Adipocyte (in vitro differentiated cells): ENCODE data around the gene RBM4.

Experiments
- DNase-seq: peaks from one replicate; pipeline ENCODE4 v3.0.0-alpha.2; 2015; ENCODE audit warnings: low read depth
- H3K27me3 ChIP-seq: replicated peaks from 2 replicates; pipeline ENCODE4 v1.7.0; 2013; ENCODE audit warnings: mild to moderate bottlenecking, low read length, moderate library complexity; ENCODE audit not compliant: control insufficient read depth, insufficient read depth
- H3K36me3 ChIP-seq: 2 replicates; pipeline ENCODE4 v1.7.0; 2013; ENCODE audit warnings: low read length, mild to moderate bottlenecking, moderate library complexity; ENCODE audit not compliant: control insufficient read depth, insufficient read depth, severe bottlenecking
- H3K4me1 ChIP-seq: 2 replicates; pipeline ENCODE4 v1.7.0; 2013; ENCODE audit warnings: mild to moderate bottlenecking, low read length, moderate library complexity; ENCODE audit not compliant: control insufficient read depth, insufficient read depth
- H3K4me3 ChIP-seq: 2 replicates; pipeline ENCODE4 v1.7.0; 2013; ENCODE audit warnings: mild to moderate bottlenecking, low read length, moderate library complexity
- H3K9ac ChIP-seq: 2 replicates; pipeline ENCODE4 v1.7.0; 2013; ENCODE audit warnings: mild to moderate bottlenecking, low read length, moderate library complexity
- H3K9me3 ChIP-seq: 2 replicates; pipeline ENCODE4 v1.7.0; 2013; ENCODE audit warnings: mild to moderate bottlenecking, low read length, moderate library complexity; ENCODE audit not compliant: control insufficient read depth

RBM4 gene

GRCh38 chr11:66693356-66694055 is 55.0 kb downstream of the RBM4 start:
- no peaks in the 10 kb centered on the region for H3K4me1 ChIP-seq
- H3K9ac ChIP-seq, result peak overlapping the region; percentile 21
- no peak for DNase-seq
- H3K27me3 ChIP-seq, result peaks cover under 1% of the 10 kb centered on the region
- no peak overlapping the region for H3K4me3 ChIP-seq
- H3K9me3 ChIP-seq, result no peaks in the 10 kb centered on the region
- H3K36me3 ChIP-seq, result no peaks in the 10 kb centered on the region

GRCh38 chr11:66694056-66694410 is 55.5 kb downstream of the RBM4 start:
- no peaks in the 10 kb centered on the region for H3K4me1 ChIP-seq

GRCh38 chr11:66694732-66695207 is 56.3 kb downstream of the RBM4 start:
- Histone ChIP-seq H3K4me3 (no peak overlapping the region), H3K36me3 (no peaks in the 10 kb centered on the region), H3K9ac (no peak overlapping the region), H3K4me1 (no peaks in the 10 kb centered on the region), H3K9me3 (peaks cover 7% of the 10 kb centered on the region), H3K27me3 (no peaks in the 10 kb centered on the region)
- peak; percentile 94 for DNase-seq

More at GRCh38 chr11:66694056-66694410, 55.5 kb downstream of the RBM4 start:
- peak overlapping the region; percentile 21 for H3K9ac ChIP-seq
- DNase-seq, result no peak
- H3K36me3 ChIP-seq, result no peaks in the 10 kb centered on the region
- no peaks in the 10 kb centered on the region for H3K27me3 ChIP-seq
- no peaks in the 10 kb centered on the region for H3K9me3 ChIP-seq
- no peak overlapping the region for H3K4me3 ChIP-seq
